DMS 273 treated with DMSO at 0.1 percent for 48 hours (cell line): Measurements from ENCODE around the gene FAF1.
"Not testable (repeated sequence)": the region's sequence is repeated elsewhere in the genome, so short reads cannot be mapped to it uniquely, and the experiment has no call there.

ENCODE experiments used
- DNase-seq: peaks from one replicate; lab custom pipeline; 2025; lab: John Stamatoyannopoulos, UW

Gene FAF1

GRCh38 chr1:50959303-50959912 is 659 bp downstream of the FAF1 start:
- no peak for DNase-seq

- no peak for DNase-seq
Measured at GRCh38 chr1:50955116-50955515, 5.0 kb downstream of the FAF1 start.

DNA sequence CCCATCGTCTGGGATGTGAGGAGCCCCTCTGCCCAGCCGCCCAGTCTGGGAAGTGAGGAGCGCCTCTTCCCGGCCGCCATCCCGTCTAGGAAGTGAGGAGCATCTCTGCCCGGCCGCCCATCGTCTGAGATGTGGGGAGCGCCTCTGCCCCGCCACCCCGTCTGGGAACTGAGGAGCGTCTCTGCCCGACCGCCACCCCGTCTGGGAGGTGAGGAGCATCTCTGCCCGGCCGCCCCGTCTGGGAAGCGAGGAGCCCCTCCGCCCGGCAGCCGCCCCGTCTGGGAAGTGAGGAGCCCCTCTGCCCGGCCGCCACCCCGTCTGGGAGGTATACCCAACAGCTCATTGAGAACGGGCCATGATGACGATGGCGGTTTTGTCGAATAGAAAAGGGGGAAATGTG is 7.5 kb downstream of the FAF1 start:
- DNase-seq = not testable (repeated sequence)

DNA sequence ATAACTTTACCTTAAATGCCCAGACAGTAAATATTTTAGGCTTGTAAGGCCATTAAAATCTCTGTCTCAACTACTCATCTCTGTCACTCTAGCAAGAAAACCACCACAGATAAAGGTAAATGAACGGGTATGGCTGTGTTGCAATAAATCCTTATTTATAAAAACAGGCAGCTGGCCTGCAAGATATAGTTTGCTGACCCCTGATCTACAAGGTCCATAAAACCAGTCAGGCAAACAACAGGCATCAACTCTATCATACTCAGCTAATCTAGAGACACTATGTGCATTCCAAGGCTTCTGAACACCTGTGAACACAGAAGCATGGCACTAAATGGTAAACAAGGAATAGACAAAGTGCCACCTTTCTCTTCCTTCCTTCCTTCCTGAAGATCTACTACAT is 9.7 kb downstream of the FAF1 start:
- DNase-seq = no peak

GRCh38 chr1:50949286-50949982 is 10.6 kb downstream of the FAF1 start:
- no peak for DNase-seq

- DNase-seq = no peak
Measured at GRCh38 chr1:50942334-50942733, 17.7 kb downstream of the FAF1 start.

DNA sequence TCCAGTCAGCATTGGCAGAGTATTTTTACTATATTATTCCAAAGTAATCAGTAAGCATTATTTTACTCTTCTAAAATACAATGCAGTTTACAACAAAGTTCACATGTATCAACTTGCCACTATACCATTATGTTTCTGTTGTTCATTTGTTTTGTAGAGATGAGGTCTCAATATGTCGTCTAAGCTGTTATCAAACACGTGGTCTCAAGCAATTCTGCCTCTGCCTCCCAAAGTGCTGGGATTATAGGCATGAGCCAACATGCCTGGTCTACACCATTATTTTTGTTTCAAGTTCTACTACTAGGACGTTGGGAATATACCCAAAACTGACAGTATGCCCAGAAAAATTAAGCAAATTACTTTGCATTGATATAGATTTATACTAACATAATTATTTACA is 19.8 kb downstream of the FAF1 start:
- no peak for DNase-seq

GRCh38 chr1:50936321-50936720 is 23.7 kb downstream of the FAF1 start:
- no peak for DNase-seq

DNA sequence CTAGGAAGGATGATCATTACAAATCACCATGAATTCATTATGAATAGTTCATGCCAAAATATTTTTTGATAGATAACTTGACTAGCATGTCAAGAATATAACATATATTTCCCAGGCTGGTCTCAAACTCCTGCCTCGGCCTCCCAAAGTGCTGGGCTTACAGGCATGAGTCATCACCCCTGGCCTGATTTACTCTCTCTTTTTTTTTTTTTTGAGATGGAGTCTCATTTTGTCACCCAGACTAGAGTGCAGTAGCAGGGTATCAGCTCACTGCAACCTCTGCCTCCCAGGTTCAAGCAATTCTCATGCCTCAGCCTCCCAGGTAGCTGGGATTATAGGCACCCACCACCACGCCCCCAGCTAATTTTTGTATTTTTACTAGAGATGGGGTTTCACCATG is 24.8 kb downstream of the FAF1 start:
- DNase-seq = not testable (repeated sequence)

DNA sequence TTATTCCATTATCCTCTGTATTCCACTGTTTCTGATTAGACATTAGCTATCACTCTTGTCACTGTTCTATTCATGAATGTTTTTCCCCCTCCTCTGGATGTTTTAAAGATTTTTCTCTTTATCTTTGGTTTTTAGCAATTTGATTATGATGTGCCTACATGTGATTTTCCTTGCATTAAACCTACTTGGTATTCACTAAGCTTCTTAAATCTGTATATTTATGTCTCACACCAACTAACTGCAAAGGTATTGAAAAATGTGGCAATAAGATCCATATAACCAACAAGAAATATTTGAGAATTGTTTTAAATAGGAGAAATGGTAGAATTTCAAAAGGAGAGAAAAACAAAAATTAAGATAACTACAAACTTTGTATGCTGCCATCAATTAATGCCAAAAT is 25.2 kb downstream of the FAF1 start:
- DNase-seq = no peak

- DNase-seq = not testable (repeated sequence)
Measured at GRCh38 chr1:50933770-50934169, 26.3 kb downstream of the FAF1 start.

DNA sequence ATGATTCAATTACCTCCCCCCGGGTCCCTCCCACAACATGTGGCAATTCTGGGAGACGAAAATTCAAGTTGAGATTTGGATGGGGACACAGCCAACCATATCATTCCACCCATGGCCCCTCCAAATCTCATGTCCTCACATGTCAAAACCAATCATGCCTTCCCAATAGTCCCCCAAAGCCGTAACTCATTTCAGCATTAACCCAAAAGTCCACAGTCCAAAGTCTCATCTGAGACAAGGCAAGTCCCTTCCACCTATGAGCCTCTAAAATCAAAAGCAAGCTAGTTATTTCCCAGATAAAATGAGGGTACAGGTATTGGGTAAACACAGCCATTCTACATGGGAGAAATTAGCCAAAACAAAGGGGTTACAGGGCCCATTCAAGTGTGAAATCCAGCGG is 28.0 kb downstream of the FAF1 start:
- DNase-seq = not testable (repeated sequence)

GRCh38 chr1:50930965-50931737 is 28.9 kb downstream of the FAF1 start:
- DNase-seq = no peak

DNA sequence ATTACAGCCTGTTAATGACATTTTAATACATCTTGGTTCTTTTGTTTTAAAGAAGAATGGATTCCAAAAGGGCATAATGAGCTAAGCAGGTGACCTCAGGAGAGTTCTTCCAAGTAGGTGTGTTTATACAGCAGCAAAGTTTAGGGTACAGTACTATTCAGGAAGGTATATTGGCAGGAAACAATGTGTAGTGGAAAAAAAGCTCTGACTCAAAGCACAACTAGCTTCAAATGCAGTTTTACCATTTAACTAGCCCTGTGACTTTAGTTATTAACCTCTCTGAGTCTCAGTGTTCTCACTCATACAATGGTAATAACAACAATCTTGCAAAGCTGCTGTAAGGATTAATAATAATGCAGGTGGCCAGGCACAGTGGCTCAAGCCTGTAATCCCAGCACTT is 29.9 kb downstream of the FAF1 start:
- DNase-seq = no peak

GRCh38 chr1:50929376-50929958 is 30.6 kb downstream of the FAF1 start:
- DNase-seq = no peak

DNA sequence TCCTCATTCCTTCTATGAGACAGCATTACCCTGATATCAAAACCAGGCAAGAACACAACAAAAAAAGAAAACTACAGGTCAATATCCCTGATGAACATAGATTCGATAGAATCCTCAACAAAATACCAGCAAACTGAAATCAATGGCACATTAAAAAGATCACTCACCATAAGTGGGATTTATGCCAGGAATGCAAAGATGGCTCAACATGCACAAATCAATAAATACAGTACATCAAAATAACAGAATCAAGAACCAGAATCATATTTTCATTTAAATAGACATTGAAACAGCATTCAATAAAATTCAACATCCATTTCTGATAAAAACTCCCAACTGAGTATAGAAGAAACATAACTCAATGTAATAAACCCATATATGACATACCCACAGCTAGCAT is 36.5 kb downstream of the FAF1 start:
- no peak for DNase-seq

DNA sequence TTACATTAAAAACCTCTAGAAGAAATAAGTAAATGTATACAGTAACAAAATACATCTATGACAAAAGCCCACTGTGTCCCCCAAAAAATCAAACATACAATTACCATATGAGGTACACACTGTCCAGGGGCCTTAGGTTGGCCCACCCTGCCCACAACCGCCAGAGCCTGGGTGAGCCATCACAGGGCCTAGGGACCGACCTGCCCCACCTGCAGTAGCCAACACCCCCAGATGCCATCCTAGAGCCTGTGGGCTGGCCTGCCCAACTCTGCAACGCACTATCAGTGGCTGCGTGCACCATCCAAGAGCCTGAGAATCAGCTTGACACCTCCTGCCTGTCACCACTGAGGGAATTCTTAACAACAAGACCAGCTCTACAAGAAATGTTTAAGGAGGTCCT is 39.0 kb downstream of the FAF1 start:
- no peak for DNase-seq

- DNase-seq = no peak
Measured at GRCh38 chr1:50920409-50920808, 39.7 kb downstream of the FAF1 start.

GRCh38 chr1:50917138-50918137 is 42.6 kb downstream of the FAF1 start:
- no peak for DNase-seq

GRCh38 chr1:50915621-50916020 is 44.4 kb downstream of the FAF1 start:
- no peak for DNase-seq

DNA sequence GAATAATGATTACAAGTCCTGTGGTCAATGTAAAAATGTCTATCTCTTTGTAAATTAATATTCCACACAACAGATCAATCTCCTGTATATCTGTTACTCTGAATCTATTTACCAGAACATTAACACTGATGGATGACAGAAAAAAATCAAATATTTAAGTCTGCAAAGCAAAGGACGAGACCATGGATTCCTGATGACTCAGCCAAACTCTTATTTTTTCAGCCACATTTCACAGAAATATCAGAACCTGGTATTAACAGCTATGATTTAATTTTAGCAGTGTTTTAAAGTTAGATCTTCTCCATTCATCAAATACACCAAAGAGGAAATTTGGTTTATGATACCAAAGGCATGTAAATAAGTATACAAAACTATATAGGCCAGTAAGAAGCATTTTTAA is 46.1 kb downstream of the FAF1 start:
- DNase-seq = no peak

GRCh38 chr1:50910356-50910755 is 49.7 kb downstream of the FAF1 start:
- DNase-seq = not testable (repeated sequence)
